Natural killer cell (primary cell): ENCODE measurements around the gene PRAME. TPM values are rescaled to one million over a fixed set of nuclear protein-coding genes. Genes with fewer than 3 reads are reported as not detected.
"Not testable (repeated sequence)": the region's sequence is repeated elsewhere in the genome, so short reads cannot be mapped to it uniquely, and the experiment has no call there.

ENCODE experiments used
- ATAC-seq, 3 donors: fragments of 150-1000 bp in 2 of 3; fragments of 200-7000 bp in 1 of 3; cut with Tn5 transposase; 1 replicate in 1 of 3; 2 replicates in 2 of 3; pipeline ENCODE4 v1.10.0; 2021; ENCODE audit warnings: mild to moderate bottlenecking in 2 of 3, moderate library complexity in 2 of 3
- DNase-seq, 2 donors: peaks; one replicate each; pipeline versions ENCODE4 v3.0.0 to v3.0.0-alpha.2; 2013 to 2021; ENCODE audit warnings: mixed read lengths in 1 of 2
- H3K27ac ChIP-seq: one replicate; pipeline ENCODE4 v1.5.1; 2013; ENCODE audit warnings: mild to moderate bottlenecking, low read length
- H3K27me3 ChIP-seq: one replicate; pipeline ENCODE4 v1.6.1; 2013; ENCODE audit warnings: low read length; ENCODE audit not compliant: control insufficient read depth, insufficient read depth
- H3K36me3 ChIP-seq: one replicate; pipeline ENCODE4 v1.6.1; 2013; ENCODE audit warnings: low read length; ENCODE audit not compliant: control insufficient read depth, insufficient read depth
- H3K4me1 ChIP-seq: one replicate; pipeline ENCODE4 v1.6.1; 2013; ENCODE audit warnings: low read length; ENCODE audit not compliant: control insufficient read depth, insufficient read depth
- H3K4me3 ChIP-seq: one replicate; pipeline ENCODE4 v1.5.1; 2013; ENCODE audit warnings: low read length
- H3K9me3 ChIP-seq: one replicate; pipeline ENCODE4 v1.6.1; 2013; ENCODE audit warnings: low read length; ENCODE audit not compliant: control insufficient read depth, insufficient read depth
- H3K27ac Mint-ChIP-seq, 2 donors: one replicate each; pipeline ENCODE4 v1.8.0; 2022; ENCODE audit warnings: mild to moderate bottlenecking in 2 of 2, mixed read lengths in 2 of 2, moderate library complexity in 1 of 2
- H3K27me3 Mint-ChIP-seq, 2 donors: one replicate each; pipeline ENCODE4 v1.8.0; 2022; ENCODE audit warnings: low read depth in 2 of 2, mixed read lengths in 2 of 2
- H3K36me3 Mint-ChIP-seq: one replicate; pipeline ENCODE4 v1.8.0; 2022; ENCODE audit warnings: mixed read lengths
- H3K4me1 Mint-ChIP-seq, 2 donors: one replicate each; pipeline ENCODE4 v1.8.0; 2022; ENCODE audit warnings: mixed read lengths in 2 of 2
- H3K4me3 Mint-ChIP-seq: one replicate; pipeline ENCODE4 v1.8.0; 2022; ENCODE audit warnings: mild to moderate bottlenecking, moderate library complexity, mixed read lengths
- H3K9me3 Mint-ChIP-seq, 2 donors: one replicate each; pipeline ENCODE4 v1.8.0; 2022; ENCODE audit warnings: mixed read lengths in 2 of 2
- CTCF ChIP-seq: fragments of 200-600 bp; IDR thresholded peaks from one replicate; pipeline ENCODE4 v1.8.0; 2022; ENCODE audit warnings: antibody characterized with exemption
- WGBS: methylation state at CpG from one replicate; pipeline ENCODE4 v1.1.7; 2013; ENCODE audit warnings: missing lambda C conversion rate; ENCODE audit not compliant: insufficient coverage; 5-methylcytosine and 5-hydroxymethylcytosine counted together
- intact Hi-C: fragments of 100-400 bp; cut with micrococcal nuclease; formaldehyde crosslinking; loops from one replicate; pipeline ENCODE4 v1.14.2; 2022
- total RNA-seq, 4 donors: library from RNA; stranded (reverse); fragments of 120-200 nt in 1 of 4; gene quantifications; one replicate each; pipeline versions ENCODE4 v1.2.3 to v1.2.4, GENCODE V29; 2013 to 2022

PRAME gene
- total RNA-seq, 3 donors from 2014 or later (not counting 1 experiment from before 2014, with no cell fraction given): not detected

- TF ChIP-seq CTCF: no peak
- no peaks in the 10 kb centered on the region for H3K36me3 ChIP-seq
- ATAC-seq (no peak), DNase-seq (no peak)
- H3K9me3 Mint-ChIP-seq: no peaks in the 10 kb centered on the region
- H3K27ac Mint-ChIP-seq: no peak overlapping the region
- peaks cover 7 to 18% of the 10 kb centered on the region in 2 donors for H3K27me3 Mint-ChIP-seq
- no peak overlapping the region for H3K27ac ChIP-seq
- no peak overlapping the region for H3K4me3 ChIP-seq
- H3K36me3 Mint-ChIP-seq: no peaks in the 10 kb centered on the region
- no peaks in the 10 kb centered on the region for H3K4me1 ChIP-seq
- H3K27me3 ChIP-seq: no peaks in the 10 kb centered on the region
- intact Hi-C loops: no loop called here
- H3K9me3 ChIP-seq: no peaks in the 10 kb centered on the region
- no peaks in the 10 kb centered on the region for H3K4me1 Mint-ChIP-seq
- WGBS: 88% methylated on average over 9 of the region's 9 CpGs
- H3K4me3 Mint-ChIP-seq: no peak overlapping the region
Observed at GRCh38 chr22:22534604-22535415, 24.3 kb downstream of the PRAME start.

GRCh38 chr22:22533863-22534262, 25.2 kb downstream of the PRAME start:
- no peak for TF ChIP-seq CTCF
- no peak overlapping the region for H3K27ac ChIP-seq
- no peak for ATAC-seq
- no peaks in the 10 kb centered on the region for H3K27me3 ChIP-seq
- Mint-ChIP-seq H3K9me3 (no peaks in the 10 kb centered on the region), H3K4me1 (no peaks in the 10 kb centered on the region), H3K27ac (no peak overlapping the region), H3K27me3 (peaks cover 7 to 18% of the 10 kb centered on the region in 2 donors), H3K36me3 (no peaks in the 10 kb centered on the region), H3K4me3 (no peak overlapping the region)
- 62% methylated on average over 3 of the region's 5 CpGs for WGBS
- no peak for DNase-seq
- H3K4me1 ChIP-seq: no peaks in the 10 kb centered on the region
- intact Hi-C loops: no loop called here
- H3K36me3 ChIP-seq: no peaks in the 10 kb centered on the region
- no peak overlapping the region for H3K4me3 ChIP-seq
- no peaks in the 10 kb centered on the region for H3K9me3 ChIP-seq

- intact Hi-C loops: no loop called here
- H3K36me3 Mint-ChIP-seq: no peaks in the 10 kb centered on the region
- H3K4me1 ChIP-seq: no peaks in the 10 kb centered on the region
- H3K27me3 ChIP-seq: no peaks in the 10 kb centered on the region
- DNase-seq (no peak), ATAC-seq (no peak)
- no peaks in the 10 kb centered on the region for H3K9me3 Mint-ChIP-seq
- H3K27me3 Mint-ChIP-seq: peaks cover 7 to 18% of the 10 kb centered on the region in 2 donors
- no peaks in the 10 kb centered on the region for H3K9me3 ChIP-seq
- no peak overlapping the region for H3K27ac Mint-ChIP-seq
- no peaks in the 10 kb centered on the region for H3K36me3 ChIP-seq
- no peaks in the 10 kb centered on the region for H3K4me1 Mint-ChIP-seq
- TF ChIP-seq CTCF: no peak
- H3K4me3 ChIP-seq: no peak overlapping the region
- H3K27ac ChIP-seq: no peak overlapping the region
- H3K4me3 Mint-ChIP-seq: no peak overlapping the region
- 100% methylated on average over 1 of the region's 1 CpG for WGBS
Observed at GRCh38 chr22:22533417-22533816, 25.6 kb downstream of the PRAME start.

GRCh38 chr22:22532547-22533071, 26.5 kb downstream of the PRAME start:
- H3K27me3 Mint-ChIP-seq: peaks cover 7 to 18% of the 10 kb centered on the region in 2 donors
- H3K36me3 Mint-ChIP-seq, H3K4me3 ChIP-seq, H3K9me3 Mint-ChIP-seq, ATAC-seq, DNase-seq, H3K36me3 ChIP-seq, intact Hi-C loops, H3K27ac Mint-ChIP-seq, H3K27me3 ChIP-seq, H3K27ac ChIP-seq, H3K9me3 ChIP-seq, H3K4me3 Mint-ChIP-seq, H3K4me1 ChIP-seq, H3K4me1 Mint-ChIP-seq: not testable (repeated sequence)
- WGBS: 87% methylated on average over 12 of the region's 12 CpGs
